HG02798 (cell line): ENCODE measurements around the gene OR2A2.
A peak's percentile ranks its signal among the peaks of the same experiment; 100 is the strongest.
"Not testable (repeated sequence)": the region's sequence is repeated elsewhere in the genome, so short reads cannot be mapped to it uniquely, and the experiment has no call there.

ENCODE experiments used
- ATAC-seq: cut with Tn5 transposase; IDR thresholded peaks from one replicate; pipeline ENCODE4 v1.9.1; 2021; ENCODE audit warnings: mild to moderate bottlenecking; ENCODE audit not compliant: unreplicated experiment, poor library complexity

Gene OR2A2

GRCh38 chr7:144109283-144109682, at the start of gene OR2A2:
OR2A2 (plus strand) TSS chr7:144109583; CDS start chr7:144109583, 0 bp downstream.
- no peak for ATAC-seq

DNA sequence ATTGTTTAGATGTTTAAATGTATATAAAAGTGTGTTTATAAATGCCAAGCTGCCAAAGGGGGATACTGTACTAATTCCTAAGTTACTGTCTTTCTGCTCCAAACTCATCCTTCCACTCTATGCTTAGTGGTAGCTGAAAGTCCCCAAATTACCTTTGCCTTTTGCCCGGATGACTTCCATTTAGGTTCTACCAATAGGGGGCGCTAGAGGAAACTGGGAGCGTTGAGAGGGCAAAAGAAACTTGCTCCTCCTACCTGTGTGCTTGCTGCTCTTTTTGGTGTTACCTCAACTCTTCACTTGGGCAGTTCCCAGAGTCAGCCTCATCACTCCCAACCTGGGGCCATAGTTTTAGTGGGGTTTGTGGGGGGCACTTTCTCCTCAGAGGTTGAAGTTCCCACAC, 45.7 kb upstream of the OR2A2 start:
- no peak for ATAC-seq

DNA sequence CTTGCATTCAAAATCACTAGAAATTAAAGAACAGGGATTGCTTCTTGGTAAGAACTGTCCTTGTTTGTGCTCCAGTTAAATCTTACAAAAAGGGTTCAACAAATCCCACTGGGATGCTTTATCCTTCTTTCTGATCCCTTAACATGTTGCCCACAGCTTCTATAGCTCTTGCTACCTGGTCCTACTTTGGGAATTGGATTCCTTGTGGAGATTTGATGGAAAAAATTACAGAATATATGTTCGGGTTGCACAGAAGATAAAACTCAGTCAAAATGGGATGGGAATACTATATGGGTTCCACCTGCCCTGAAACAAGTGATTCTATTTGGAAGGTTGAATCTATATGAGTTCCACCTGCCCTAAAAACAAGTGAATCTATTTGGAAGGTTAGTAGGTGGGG, 39.9 kb upstream of the OR2A2 start, which contains the start of gene OR2A25:
Gene OR2A25, plus strand, starts transcription at position 301 of the 400 bp plus-strand sequence. CDS start 4,409 bp downstream, outside the sequence.
- no peak for ATAC-seq

- ATAC-seq: no peak
These were observed 39.4 kb upstream of the OR2A2 start for GRCh38 chr7:144069953-144070352.

DNA sequence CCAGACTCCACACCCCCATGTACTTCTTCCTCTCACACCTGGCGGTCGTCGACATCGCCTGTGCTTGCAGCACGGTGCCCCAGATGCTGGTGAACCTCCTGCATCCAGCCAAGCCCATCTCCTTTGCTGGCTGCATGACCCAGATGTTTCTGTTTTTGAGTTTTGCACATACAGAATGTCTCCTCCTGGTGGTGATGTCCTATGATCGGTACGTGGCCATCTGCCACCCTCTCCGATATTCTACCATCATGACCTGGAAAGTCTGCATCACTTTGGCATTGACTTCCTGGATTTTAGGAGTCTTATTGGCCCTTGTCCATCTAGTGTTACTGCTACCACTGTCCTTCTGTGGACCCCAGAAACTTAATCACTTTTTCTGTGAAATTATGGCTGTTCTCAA, 35.0 kb upstream of the OR2A2 start:
- ATAC-seq: no peak

GRCh38 chr7:144085978-144086377, 23.4 kb upstream of the OR2A2 start, which contains the start of gene OR2A12:
OR2A12 (plus strand) TSS chr7:144086278; CDS start chr7:144095108, 8,830 bp downstream.
- no peak for ATAC-seq

- no peak for ATAC-seq
These were observed 22.7 kb upstream of the OR2A2 start for GRCh38 chr7:144086730-144087129.

- no peak for ATAC-seq
These were observed 22.2 kb upstream of the OR2A2 start for GRCh38 chr7:144087230-144087629.

- no peak for ATAC-seq
These were observed 18.7 kb upstream of the OR2A2 start for GRCh38 chr7:144090667-144091066.

DNA sequence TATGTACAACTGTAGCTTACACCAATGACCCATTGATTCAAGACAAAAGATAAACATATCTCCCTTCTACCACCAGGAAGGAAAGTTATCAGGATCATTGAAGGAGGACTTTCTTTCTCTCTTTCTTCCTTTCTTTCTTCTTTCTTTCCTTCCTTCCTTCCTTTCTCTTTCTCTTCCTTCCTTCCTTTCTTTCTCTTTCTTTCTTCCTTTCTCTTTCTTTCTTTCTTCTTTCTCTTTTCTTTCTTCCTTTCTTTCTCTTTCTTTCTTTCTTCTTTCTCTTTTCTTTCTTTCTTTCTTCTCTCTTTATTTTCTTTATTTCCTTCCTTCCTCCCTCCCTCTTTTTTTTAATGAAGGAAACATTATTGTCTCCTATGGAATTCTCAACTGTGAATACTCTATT, 10.6 kb upstream of the OR2A2 start:
- ATAC-seq: no peak

DNA sequence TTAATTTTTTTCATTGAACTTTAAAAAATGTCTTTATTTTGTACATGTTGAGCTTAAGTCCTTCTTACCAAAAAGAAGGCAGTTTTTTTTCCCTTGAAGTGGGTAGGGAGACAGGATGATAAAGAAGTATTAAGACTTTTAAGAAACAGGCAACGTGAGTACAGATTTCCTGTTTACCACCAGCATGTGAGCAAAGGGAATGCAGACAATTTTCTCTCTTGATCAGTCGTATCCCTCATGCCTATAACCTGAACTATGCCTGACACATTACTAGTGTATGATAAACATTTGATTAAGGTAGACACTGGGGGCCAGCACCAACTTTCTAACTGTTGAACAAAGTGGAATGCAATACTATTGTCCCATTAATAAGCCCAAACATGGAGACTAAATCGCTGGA, 8.8 kb upstream of the OR2A2 start:
- ATAC-seq: no peak

DNA sequence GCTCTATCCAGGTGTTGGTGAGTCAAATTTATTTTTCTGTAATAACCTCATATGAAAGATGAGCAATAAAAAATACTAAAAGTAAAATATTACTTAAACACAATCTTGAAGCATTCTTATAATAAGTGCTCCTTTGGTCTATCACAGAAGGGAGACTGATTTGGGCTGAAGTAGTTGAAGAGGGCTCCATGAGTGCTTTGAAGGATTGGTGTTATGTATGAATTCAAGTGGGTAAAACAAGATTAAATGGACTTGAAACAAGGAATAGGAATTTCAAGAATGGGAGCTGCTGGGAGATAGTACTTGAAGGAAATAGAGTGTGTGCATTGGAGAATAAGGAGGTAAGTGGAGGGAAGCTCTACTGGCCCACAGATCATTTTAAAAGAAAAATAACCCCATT, 7.3 kb upstream of the OR2A2 start:
- ATAC-seq: no peak

DNA sequence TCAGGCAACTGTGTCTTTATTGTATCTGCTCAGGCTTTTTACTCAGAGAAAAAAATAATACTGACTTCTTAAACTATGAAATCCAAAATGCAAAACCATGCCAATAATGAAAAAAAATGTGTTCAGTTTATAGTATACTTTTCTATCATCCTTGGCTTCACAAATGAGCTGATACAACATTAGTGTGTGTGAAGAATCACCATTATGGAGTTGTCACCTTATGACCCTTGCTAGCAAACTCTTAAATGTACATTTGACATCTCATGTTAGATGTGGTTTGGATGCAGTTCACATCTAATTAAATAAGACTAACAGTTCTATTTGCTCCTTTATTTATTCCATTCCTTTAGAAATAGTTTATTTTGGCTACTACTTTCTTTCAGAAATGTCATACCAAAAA, 4.2 kb upstream of the OR2A2 start:
- ATAC-seq: no peak

DNA sequence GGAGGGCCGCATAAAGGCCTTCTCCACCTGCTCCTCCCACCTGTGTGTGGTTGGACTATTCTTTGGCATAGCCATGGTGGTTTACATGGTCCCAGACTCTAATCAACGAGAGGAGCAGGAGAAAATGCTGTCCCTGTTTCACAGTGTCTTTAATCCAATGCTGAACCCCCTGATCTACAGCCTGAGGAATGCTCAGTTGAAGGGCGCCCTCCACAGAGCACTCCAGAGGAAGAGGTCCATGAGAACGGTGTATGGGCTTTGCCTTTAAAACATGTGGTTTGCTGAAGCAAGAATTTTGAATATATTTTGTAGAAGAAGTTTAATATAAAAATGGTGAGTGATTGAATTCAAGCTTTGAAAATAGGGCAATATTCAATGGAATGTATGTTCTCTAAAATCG, 889 bp downstream of the OR2A2 start:
- no peak for ATAC-seq

- no peak for ATAC-seq
These were observed 4.3 kb downstream of the OR2A2 start for GRCh38 chr7:144113651-144114050.

- ATAC-seq: no peak
These were observed 9.0 kb downstream of the OR2A2 start for GRCh38 chr7:144118341-144118740.

DNA sequence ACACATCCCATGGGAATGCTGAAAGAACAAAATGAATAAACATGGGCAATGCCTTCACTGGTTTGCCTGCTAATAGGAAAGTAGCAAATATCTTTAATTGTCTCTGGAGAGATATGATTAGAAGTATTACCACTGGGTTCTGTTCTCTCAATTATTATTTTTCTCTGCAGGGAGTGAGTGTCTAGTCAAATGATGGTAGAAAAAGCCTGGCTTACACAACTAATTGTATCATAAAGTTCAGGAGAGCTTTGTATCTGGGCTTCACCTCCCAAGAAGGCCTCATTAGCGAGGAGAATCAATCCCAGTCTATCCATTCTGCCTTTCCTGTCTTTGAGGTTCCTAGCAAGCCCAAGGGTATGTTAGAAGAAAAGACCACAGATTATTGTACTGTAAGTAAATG, 13.5 kb downstream of the OR2A2 start, which contains the start of gene OR2A14:
Gene OR2A14, plus strand, starts transcription at position 301 of the 400 bp plus-strand sequence. CDS start 5,937 bp downstream, outside the sequence.
- no peak for ATAC-seq

- peak; percentile 100 for ATAC-seq
These were observed 18.4 kb downstream of the OR2A2 start for GRCh38 chr7:144127714-144128334.

DNA sequence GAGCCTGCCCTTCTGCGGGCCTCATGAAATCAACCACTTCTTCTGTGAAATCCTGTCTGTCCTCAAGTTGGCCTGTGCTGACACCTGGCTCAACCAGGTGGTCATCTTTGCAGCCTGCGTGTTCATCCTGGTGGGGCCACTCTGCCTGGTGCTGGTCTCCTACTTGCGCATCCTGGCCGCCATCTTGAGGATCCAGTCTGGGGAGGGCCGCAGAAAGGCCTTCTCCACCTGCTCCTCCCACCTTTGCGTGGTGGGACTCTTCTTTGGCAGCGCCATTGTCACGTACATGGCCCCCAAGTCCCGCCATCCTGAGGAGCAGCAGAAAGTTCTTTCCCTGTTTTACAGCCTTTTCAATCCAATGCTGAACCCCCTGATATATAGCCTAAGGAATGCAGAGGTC, 20.2 kb downstream of the OR2A2 start:
- ATAC-seq: not testable (repeated sequence)

- ATAC-seq: no peak
These were observed 21.3 kb downstream of the OR2A2 start for GRCh38 chr7:144130730-144131129.

DNA sequence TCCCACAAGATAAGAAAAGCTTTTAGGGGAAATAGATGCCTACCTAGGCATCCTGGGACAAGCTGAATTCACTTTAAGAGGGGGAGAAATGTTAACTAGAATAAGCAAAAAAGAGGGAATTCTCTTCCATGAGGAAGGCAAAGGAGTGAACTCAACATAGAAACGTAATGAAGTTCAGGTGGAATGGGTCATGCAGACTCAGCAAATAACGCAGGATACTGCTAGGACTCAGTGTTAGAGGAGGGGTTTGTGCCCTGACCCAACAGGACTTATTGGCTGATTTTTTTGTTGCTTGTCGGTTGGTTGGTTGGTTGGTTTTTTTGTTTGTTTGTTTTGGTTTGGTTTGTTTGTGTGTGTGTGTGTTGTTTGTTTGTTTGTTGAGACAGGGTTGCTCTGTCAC, 22.9 kb downstream of the OR2A2 start:
- no peak for ATAC-seq

DNA sequence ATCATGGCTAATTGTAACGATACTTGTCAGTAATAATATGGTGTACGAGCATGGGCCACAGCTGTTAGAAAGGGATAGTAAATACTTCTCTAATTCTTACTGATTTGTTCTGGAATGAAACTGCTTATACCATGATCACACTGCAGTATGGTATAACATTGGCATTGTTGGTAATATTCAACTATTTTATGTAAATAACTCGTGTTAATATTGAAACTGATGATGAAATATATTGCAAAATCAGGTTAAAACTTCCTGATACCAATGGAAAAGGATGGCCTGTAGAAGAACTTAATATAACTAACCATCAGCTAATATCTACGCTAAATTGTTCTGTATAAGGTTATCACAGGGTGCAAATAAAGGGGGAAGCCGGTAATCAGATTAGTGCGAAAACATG, 23.9 kb downstream of the OR2A2 start:
- no peak for ATAC-seq
